ENCODE data around the gene USP35. TPM values are rescaled to one million over a fixed set of nuclear protein-coding genes. Genes with fewer than 3 reads are reported as not detected.

USP35 gene
- total RNA-seq, 4 donors from 2014 or later, result 6.6 to 30.6 (median 13.3) TPM

- Histone ChIP-seq H3K27me3 (no peaks in the 10 kb centered on the region), H3K4me1 (peaks cover 0 to 5% (median 0%) of the 10 kb centered on the region in 4 donors), H3K27ac (no peak overlapping the region), H3K36me3 (no peaks in the 10 kb centered on the region), H3K4me3 (no peak overlapping the region), H3K9me3 (no peaks in the 10 kb centered on the region)
- TF ChIP-seq CTCF (IDR thresholded peaks at IDR 0.05) (no peak), POLR2A (IDR thresholded peaks at IDR 0.05) (no peak)
- no peak for DNase-seq
These were observed 24.9 kb upstream of the USP35 start for GRCh38 chr11:78163828-78164227.

GRCh38 chr11:78164471-78164870, 24.2 kb upstream of the USP35 start:
- H3K36me3 ChIP-seq, result no peaks in the 10 kb centered on the region
- no peak overlapping the region for H3K4me3 ChIP-seq
- peaks cover 0 to 8% (median 0%) of the 10 kb centered on the region in 4 donors for H3K4me1 ChIP-seq
- DNase-seq, result no peak
- no peaks in the 10 kb centered on the region for H3K9me3 ChIP-seq
- H3K27me3 ChIP-seq, result no peaks in the 10 kb centered on the region
- no peak overlapping the region for H3K27ac ChIP-seq
- no peak for TF ChIP-seq POLR2A (IDR thresholded peaks at IDR 0.05)
- no peak for TF ChIP-seq CTCF (IDR thresholded peaks at IDR 0.05)

GRCh38 chr11:78166855-78167469, 21.8 kb upstream of the USP35 start:
- TF ChIP-seq CTCF (IDR thresholded peaks at IDR 0.05), result no peak
- no peak for TF ChIP-seq POLR2A (IDR thresholded peaks at IDR 0.05)
- no peak overlapping the region for H3K4me3 ChIP-seq
- no peaks in the 10 kb centered on the region for H3K27me3 ChIP-seq
- H3K27ac ChIP-seq, result no peak overlapping the region
- H3K9me3 ChIP-seq, result no peaks in the 10 kb centered on the region
- peaks cover 0 to 13% (median 0%) of the 10 kb centered on the region in 4 donors for H3K4me1 ChIP-seq
- no peak for DNase-seq
- H3K36me3 ChIP-seq, result no peaks in the 10 kb centered on the region

GRCh38 chr11:78168539-78169477, 19.9 kb upstream of the USP35 start:
- Histone ChIP-seq H3K27ac (peak overlapping the region; percentile 10 to 75 (median 44)), H3K4me3 (no peak overlapping the region), H3K9me3 (no peaks in the 10 kb centered on the region), H3K36me3 (peaks cover 0 to 9% (median 0%) of the 10 kb centered on the region in 3 donors), H3K4me1 (peaks cover 0 to 13% (median 0%) of the 10 kb centered on the region in 4 donors), H3K27me3 (no peaks in the 10 kb centered on the region)
- TF ChIP-seq POLR2A (IDR thresholded peaks at IDR 0.05) (no peak), CTCF (IDR thresholded peaks at IDR 0.05) (no peak)
- peak in 1 of 3 donors; percentile 63 for DNase-seq

GRCh38 chr11:78170413-78170812, 18.3 kb upstream of the USP35 start:
- Histone ChIP-seq H3K4me3 (no peak overlapping the region), H3K27me3 (no peaks in the 10 kb centered on the region), H3K27ac (no peak overlapping the region), H3K4me1 (peaks cover 0 to 13% (median 0%) of the 10 kb centered on the region in 4 donors), H3K9me3 (no peaks in the 10 kb centered on the region), H3K36me3 (peaks cover 0 to 14% (median 0%) of the 10 kb centered on the region in 3 donors)
- TF ChIP-seq POLR2A (IDR thresholded peaks at IDR 0.05) (no peak), CTCF (IDR thresholded peaks at IDR 0.05) (no peak)
- no peak for DNase-seq

All from Peyer's patch (tissue), 4 donors.